Measurements from ENCODE around the gene AURKB. TPM values are rescaled to one million over a fixed set of nuclear protein-coding genes. Genes with fewer than 3 reads are reported as not detected.

The AURKB gene
- total and polyA plus RNA-seq, 10 of the 15 experiments (the other 5 are each of a cell fraction or from before 2014, with no cell fraction given), result 52.7 to 209 (median 128) TPM

GRCh38 chr17:8173056-8173870, 37.1 kb downstream of the AURKB start (continued):
- no peak for TF ChIP-seq ZZZ3 (IDR thresholded peaks at IDR 0.05; ENCODE audit: control insufficient read depth, insufficient read length, low read depth)
- no peak for TF ChIP-seq SIN3A (IDR thresholded peaks at IDR 0.05; ENCODE audit: low read depth, low read length)
- TF ChIP-seq STAT1 (conservative IDR thresholded peaks at IDR 0.05), result no peak; the same call in 1 of the 2 replicates
- no peak for TF ChIP-seq SREBF2 (IDR thresholded peaks at IDR 0.05; ENCODE audit: low read length)
- peak in 1 of 2 experiments; percentile 85; a peak in 1 of 4 replicates for TF ChIP-seq ETV6 (conservative IDR thresholded peaks at IDR 0.05 in 1 of 2, IDR thresholded peaks at IDR 0.05 in 1 of 2; ENCODE audit: borderline replicate concordance in 1 of 2, low read depth in 1 of 2)
- no peak for TF ChIP-seq MAX (IDR thresholded peaks at IDR 0.05; ENCODE audit: low read depth, low read length)
- peak; percentile 68 for TF ChIP-seq GABPA (IDR thresholded peaks at IDR 0.05; ENCODE audit: low read depth)
- no peak for TF ChIP-seq NR2C2 (IDR thresholded peaks at IDR 0.05; ENCODE audit: borderline replicate concordance, control insufficient read depth, insufficient read length, low read depth)
- TF ChIP-seq SMAD1 (IDR thresholded peaks at IDR 0.05; ENCODE audit: low read depth, partially characterized antibody), result peak; percentile 100
- TF ChIP-seq GATAD2B (conservative IDR thresholded peaks at IDR 0.05; ENCODE audit: low read depth), result peak; percentile 77
- peak; percentile 59; the same call in 1 of the 2 replicates for TF ChIP-seq STAT3 (IDR thresholded peaks at IDR 0.05; ENCODE audit: low read depth, low read length)
- peak; percentile 10 for TF ChIP-seq USF1 (IDR thresholded peaks at IDR 0.05; ENCODE audit: borderline replicate concordance, extremely low read length, insufficient read depth, low read depth, low read length)
- TF ChIP-seq ZBTB4 (CRISPR knock-in tag; IDR thresholded peaks at IDR 0.05), result peak; percentile 98
- TF ChIP-seq MEF2B (IDR thresholded peaks at IDR 0.05; ENCODE audit: partially characterized antibody, poor library complexity, severe bottlenecking), result peak; percentile 72
- no peak for TF ChIP-seq ELK1 (IDR thresholded peaks at IDR 0.05; ENCODE audit: low read depth, low read length)
- TF ChIP-seq TBL1XR1 (IDR thresholded peaks at IDR 0.05; ENCODE audit: low read depth, low read length), result no peak
- no peak for TF ChIP-seq NRF1 (conservative IDR thresholded peaks at IDR 0.05; ENCODE audit: low read depth, low read length)
- TF ChIP-seq NKRF (conservative IDR thresholded peaks at IDR 0.05), result peak; percentile 86
- peak; percentile 87 for TF ChIP-seq IRF4 (IDR thresholded peaks at IDR 0.05; ENCODE audit: low read depth, low read length)
- TF ChIP-seq JUND (IDR thresholded peaks at IDR 0.05; ENCODE audit: low read depth, low read length), result no peak
- peak; percentile 72; the same call in 1 of the 2 replicates for TF ChIP-seq ESRRA (IDR thresholded peaks at IDR 0.05; ENCODE audit: low read length)
- TF ChIP-seq SIX5 (IDR thresholded peaks at IDR 0.05; ENCODE audit: low read depth, low read length, severe bottlenecking), result peak; percentile 43

Measured in GM12878 (cell line).